ENCODE results near the gene RMND1.
A peak's percentile ranks its signal among the peaks of the same experiment; 100 is the strongest.
"Not testable (repeated sequence)": the region's sequence is repeated elsewhere in the genome, so short reads cannot be mapped to it uniquely, and the experiment has no call there.

The RMND1 gene

DNA sequence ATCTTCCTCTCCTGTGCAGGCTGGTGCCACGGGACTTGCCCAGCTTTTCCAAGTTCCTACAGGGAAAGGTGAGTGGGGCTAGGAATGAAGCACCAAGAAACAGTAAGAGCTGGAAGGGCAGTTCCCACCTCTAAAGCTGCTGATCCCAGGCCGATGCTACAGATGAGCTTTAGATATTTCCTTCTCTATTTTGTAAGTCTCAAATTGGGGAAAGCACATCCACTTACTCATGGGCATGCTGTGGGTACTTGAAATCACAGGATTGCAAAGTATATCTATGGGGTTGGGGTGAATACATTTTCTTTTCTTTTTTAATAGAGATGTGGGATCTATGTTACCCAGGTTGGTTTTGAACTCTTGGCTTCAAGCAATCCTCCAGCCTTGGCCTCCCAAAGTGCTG, 63.7 kb downstream of the RMND1 start:
- DNase-seq (ENCODE audit: extremely low spot score) = no peak
- ChIA-PET CTCF (interaction anchor here (1.1 kb wide), 1 partner anchor 12 kb away, joined by 6 read pairs; no protein-coding TSS in a partner anchor), POLR2A (no interaction called here)
- TF ChIP-seq CTCF (IDR thresholded peaks at IDR 0.05; ENCODE audit: control extremely low read depth, extremely low read depth, low read depth, missing control alignments) = no peak

GRCh38 chr6:151387175-151387970, 64.6 kb downstream of the RMND1 start:
- POLR2A ChIA-PET = no interaction called here
- DNase-seq (ENCODE audit: extremely low spot score) = no peak
- TF ChIP-seq CTCF (IDR thresholded peaks at IDR 0.05; ENCODE audit: control extremely low read depth, extremely low read depth, low read depth, missing control alignments) = no peak
- CTCF ChIA-PET = interaction anchor here (1.1 kb wide), 1 partner anchor 11 kb away, joined by 6 read pairs; no protein-coding TSS in a partner anchor

DNA sequence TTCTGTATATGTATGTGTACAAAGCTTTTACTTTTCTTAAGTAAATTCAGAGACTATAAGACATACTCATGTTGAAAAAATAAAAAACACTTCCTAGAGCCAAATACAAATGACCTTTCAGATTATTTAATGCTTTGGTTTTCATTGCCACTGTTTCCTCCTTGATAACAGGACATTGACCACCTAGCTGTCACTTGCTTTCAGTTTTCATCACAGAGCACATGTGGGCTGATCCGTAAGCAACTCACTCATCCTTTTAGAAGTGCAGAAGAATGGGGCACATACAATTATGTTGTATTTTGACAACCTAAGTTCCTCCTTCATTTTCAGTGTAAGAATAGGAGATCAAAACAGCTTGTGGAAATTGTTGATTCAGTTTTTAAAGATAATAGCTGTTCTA, 66.7 kb downstream of the RMND1 start:
- DNase-seq (ENCODE audit: extremely low spot score) = peak; percentile 30
- CTCF ChIA-PET = interaction anchor here (1.1 to 1.5 kb wide), 3 partner anchors 17 to 954 kb away, joined by 3 read pairs; no protein-coding TSS in a partner anchor
- POLR2A ChIA-PET = no interaction called here
- TF ChIP-seq CTCF (IDR thresholded peaks at IDR 0.05; ENCODE audit: control extremely low read depth, extremely low read depth, low read depth, missing control alignments) = no peak

- ChIA-PET CTCF (interaction anchor here (1.5 kb wide), 1 partner anchor 955 kb away, joined by 3 read pairs; no protein-coding TSS in a partner anchor), POLR2A (no interaction called here)
- DNase-seq (ENCODE audit: extremely low spot score) = no peak
- TF ChIP-seq CTCF (IDR thresholded peaks at IDR 0.05; ENCODE audit: control extremely low read depth, extremely low read depth, low read depth, missing control alignments) = no peak
Observed at GRCh38 chr6:151384151-151384550, 67.8 kb downstream of the RMND1 start.

DNA sequence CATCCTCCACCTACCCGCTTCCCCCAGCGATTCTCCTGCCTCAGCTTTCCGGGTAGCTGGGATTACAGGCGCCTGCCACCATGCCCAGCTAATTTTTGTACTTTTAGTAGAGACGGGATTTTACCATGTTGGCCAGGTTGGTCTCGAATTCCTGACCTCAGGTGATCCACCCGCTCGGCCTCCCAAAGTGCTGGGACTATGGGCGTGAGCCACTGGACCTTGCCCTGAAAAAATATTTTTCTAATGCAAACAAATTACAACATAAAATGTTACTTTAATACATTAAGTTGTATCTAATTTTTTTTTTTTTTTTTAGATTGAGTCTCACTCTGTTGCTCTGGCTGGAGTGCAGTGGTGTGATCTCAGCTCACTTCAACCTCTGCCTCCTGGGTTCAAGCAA, 69.3 kb downstream of the RMND1 start:
- not testable (repeated sequence) for DNase-seq (ENCODE audit: extremely low spot score)
- ChIA-PET POLR2A (interaction anchor here (0.7 kb wide), 1 partner anchor 39 kb away, joined by 5 read pairs; no protein-coding TSS in a partner anchor), CTCF (interaction anchor here (1.2 kb wide), 2 partner anchors 23 to 491 kb away, joined by 3 to 4 read pairs; no protein-coding TSS in a partner anchor)

- ChIA-PET CTCF (interaction anchor here (1.2 kb wide), 1 partner anchor 490 kb away, joined by 3 read pairs; no protein-coding TSS in a partner anchor), POLR2A (no interaction called here)
- no peak for DNase-seq (ENCODE audit: extremely low spot score)
- no peak for TF ChIP-seq CTCF (IDR thresholded peaks at IDR 0.05; ENCODE audit: control extremely low read depth, extremely low read depth, low read depth, missing control alignments)
Observed at GRCh38 chr6:151381722-151382121, 70.2 kb downstream of the RMND1 start.

- POLR2A ChIA-PET = interaction anchor here (0.9 kb wide), 1 partner anchor 10 kb away, joined by 3 read pairs; no protein-coding TSS in a partner anchor
- TF ChIP-seq CTCF (IDR thresholded peaks at IDR 0.05; ENCODE audit: control extremely low read depth, extremely low read depth, low read depth, missing control alignments) = no peak
- CTCF ChIA-PET = no interaction called here
- DNase-seq (ENCODE audit: extremely low spot score) = no peak
Observed at GRCh38 chr6:151380848-151381205, 71.1 kb downstream of the RMND1 start.
